ENCODE measurements around the gene CLIC1.

- TF ChIP-seq EZH2 (IDR thresholded peaks at IDR 0.05; ENCODE audit: insufficient read depth, poor library complexity, severe bottlenecking) (no peak), EZH2phosphoT487 (IDR thresholded peaks at IDR 0.05; ENCODE audit: insufficient read depth, low read depth) (no peak)
These were observed 35.6 kb upstream of the CLIC1 start for GRCh38 chr6:31771992-31772358.
